ENCODE data around the gene FZD4.

DNA sequence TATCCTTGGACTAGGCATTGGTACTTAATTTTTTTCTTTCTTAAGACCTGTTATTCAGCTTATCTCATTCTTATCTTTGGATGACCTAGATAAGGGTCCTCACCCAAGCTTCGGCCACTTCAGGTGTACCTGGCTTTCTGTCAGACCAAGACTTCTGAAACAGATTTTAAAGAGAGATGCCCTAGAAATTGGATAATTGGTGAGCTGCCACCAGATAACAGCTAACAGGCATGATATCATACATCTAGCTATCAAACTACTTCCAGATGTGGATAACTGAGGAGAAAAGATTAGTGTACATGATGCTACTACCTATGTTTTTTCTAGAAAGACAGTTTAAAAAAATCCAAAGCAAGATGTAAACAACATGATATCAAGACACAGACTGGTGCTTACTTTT, 52.9 kb downstream of the FZD4 start:
- TF ChIP-seq EP300 (IDR thresholded peaks at IDR 0.05; ENCODE audit: borderline replicate concordance) (no peak), RAD21 (IDR thresholded peaks at IDR 0.05; ENCODE audit: low read depth) (no peak), YY1 (IDR thresholded peaks at IDR 0.05; ENCODE audit: low read depth) (no peak), FOXM1 (IDR thresholded peaks at IDR 0.05; ENCODE audit: borderline replicate concordance, low read depth) (no peak), TCF12 (IDR thresholded peaks at IDR 0.05; ENCODE audit: low read depth) (no peak), TAF1 (IDR thresholded peaks at IDR 0.05; ENCODE audit: low read depth) (no peak), EGR1 (IDR thresholded peaks at IDR 0.05) (no peak), NFIC (IDR thresholded peaks at IDR 0.05) (no peak), CEBPB (IDR thresholded peaks at IDR 0.05) (no peak)
- TF ChIP-seq, protein P1, sequence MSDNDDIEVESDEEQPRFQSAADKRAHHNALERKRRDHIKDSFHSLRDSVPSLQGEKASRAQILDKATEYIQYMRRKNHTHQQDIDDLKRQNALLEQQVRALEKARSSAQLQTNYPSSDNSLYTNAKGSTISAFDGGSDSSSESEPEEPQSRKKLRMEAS (IDR thresholded peaks at IDR 0.05) = no peak
- TF ChIP-seq, protein P2, sequence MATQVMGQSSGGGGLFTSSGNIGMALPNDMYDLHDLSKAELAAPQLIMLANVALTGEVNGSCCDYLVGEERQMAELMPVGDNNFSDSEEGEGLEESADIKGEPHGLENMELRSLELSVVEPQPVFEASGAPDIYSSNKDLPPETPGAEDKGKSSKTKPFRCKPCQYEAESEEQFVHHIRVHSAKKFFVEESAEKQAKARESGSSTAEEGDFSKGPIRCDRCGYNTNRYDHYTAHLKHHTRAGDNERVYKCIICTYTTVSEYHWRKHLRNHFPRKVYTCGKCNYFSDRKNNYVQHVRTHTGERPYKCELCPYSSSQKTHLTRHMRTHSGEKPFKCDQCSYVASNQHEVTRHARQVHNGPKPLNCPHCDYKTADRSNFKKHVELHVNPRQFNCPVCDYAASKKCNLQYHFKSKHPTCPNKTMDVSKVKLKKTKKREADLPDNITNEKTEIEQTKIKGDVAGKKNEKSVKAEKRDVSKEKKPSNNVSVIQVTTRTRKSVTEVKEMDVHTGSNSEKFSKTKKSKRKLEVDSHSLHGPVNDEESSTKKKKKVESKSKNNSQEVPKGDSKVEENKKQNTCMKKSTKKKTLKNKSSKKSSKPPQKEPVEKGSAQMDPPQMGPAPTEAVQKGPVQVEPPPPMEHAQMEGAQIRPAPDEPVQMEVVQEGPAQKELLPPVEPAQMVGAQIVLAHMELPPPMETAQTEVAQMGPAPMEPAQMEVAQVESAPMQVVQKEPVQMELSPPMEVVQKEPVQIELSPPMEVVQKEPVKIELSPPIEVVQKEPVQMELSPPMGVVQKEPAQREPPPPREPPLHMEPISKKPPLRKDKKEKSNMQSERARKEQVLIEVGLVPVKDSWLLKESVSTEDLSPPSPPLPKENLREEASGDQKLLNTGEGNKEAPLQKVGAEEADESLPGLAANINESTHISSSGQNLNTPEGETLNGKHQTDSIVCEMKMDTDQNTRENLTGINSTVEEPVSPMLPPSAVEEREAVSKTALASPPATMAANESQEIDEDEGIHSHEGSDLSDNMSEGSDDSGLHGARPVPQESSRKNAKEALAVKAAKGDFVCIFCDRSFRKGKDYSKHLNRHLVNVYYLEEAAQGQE (IDR thresholded peaks at IDR 0.05; ENCODE audit: low read depth) = no peak
- TF ChIP-seq, protein P3, sequence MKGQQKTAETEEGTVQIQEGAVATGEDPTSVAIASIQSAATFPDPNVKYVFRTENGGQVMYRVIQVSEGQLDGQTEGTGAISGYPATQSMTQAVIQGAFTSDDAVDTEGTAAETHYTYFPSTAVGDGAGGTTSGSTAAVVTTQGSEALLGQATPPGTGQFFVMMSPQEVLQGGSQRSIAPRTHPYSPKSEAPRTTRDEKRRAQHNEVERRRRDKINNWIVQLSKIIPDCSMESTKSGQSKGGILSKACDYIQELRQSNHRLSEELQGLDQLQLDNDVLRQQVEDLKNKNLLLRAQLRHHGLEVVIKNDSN (IDR thresholded peaks at IDR 0.05) = no peak

All from Ishikawa (cell line).